ENCODE results near the gene SLC7A7.
"Not testable (repeated sequence)": the region's sequence is repeated elsewhere in the genome, so short reads cannot be mapped to it uniquely, and the experiment has no call there.

SLC7A7 gene

DNA sequence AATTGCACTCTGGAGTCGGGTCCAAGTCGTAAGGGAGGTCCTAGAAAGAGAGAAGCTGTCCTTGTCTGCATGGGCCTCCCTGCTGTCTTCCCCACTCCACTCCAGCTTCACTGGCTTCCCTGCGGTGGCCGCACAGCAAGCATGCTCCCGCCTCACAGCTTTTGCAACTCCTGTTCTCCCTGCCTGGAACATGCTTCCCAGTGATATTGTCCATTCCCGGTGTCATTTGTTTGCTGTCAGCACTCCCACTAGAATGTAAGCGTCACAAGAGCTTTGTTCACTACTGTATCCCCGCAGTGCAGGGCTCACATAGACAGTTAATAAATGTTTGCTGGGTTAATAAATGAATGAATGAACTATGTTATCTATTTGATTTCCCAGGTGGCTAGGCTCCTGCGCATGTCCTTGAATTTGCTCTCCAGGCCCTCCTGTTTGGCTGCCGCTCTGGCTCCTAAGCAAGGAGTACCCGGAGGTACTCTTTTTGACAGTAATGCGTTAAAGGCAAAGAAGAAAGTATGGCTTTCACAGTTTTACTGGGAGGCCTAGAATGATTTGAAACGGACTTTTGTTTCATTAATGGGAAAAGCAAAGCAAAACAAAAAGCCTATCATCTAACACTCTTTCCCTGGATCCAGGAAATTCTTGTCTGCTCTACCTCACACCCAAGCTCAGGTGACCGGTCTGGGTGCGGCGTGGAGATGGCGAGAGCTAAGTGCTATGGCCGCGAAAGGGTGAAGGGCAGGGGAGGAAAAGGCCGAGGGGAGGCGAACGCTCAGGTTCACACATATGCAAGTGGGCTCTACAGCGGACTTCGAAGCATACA is 6.2 kb upstream of the SLC7A7 start:
- DNase-seq (ENCODE audit: low spot score), result no peak

DNA sequence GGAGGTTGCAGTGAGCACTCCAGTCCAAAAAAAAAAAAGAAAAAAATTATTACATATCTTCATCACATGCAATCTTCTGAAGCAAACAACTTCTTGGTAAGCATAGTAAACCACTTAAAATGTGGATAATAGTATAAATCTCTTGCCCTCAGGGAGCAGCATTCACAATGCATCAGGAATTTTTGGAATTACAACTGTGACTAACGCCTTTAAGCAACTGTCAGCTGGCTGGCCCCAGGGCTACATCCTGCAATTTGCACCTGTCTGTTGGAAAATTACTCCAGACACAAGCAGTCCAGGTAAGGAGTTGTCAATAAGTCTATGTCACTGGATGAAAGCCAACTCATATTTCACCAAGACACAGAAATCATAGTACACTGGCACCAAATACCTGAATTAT is 5.5 kb upstream of the SLC7A7 start:
- DNase-seq (ENCODE audit: low spot score), result no peak

DNA sequence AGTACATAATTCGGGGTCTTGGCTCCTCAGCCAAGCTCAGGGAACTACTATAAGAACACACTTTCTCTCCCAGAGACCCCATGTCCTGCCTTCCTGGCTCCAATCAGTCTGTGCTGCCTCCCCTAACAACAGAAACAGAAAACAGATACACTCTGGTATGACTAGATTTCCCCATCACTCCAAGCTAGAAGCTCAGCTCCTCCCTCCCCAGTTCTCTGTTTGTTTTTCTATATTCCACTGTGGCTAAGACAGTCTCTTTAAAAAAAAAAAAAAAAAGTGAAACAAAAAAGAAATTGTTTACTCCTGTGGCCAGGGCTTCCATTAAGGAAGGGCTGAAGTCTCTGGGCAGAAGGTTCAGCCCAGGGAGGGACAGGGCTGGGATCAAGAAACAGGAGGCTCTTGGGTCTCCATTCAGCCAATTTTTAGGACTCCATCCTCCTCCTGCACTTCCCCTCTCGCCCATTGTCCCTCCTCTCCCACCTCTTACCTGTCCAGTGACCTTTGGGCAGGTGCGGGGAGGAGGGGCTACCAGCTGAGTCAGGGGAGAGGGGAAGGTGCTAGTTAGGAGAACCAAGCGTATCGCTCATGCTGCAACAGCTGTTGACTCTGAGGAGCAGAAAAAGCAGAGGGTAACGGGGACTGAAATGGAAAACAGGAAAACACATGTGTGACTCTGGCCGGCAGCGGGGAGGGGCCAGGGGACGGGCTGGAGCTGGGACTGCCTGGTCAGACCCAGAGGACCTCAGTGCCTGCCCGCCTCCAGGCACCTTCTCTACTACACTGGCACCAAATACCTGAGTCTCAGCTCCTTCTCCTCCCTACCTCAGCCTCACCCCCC is 4.1 kb upstream of the SLC7A7 start:
- DNase-seq (ENCODE audit: low spot score), result peak; percentile 76

DNA sequence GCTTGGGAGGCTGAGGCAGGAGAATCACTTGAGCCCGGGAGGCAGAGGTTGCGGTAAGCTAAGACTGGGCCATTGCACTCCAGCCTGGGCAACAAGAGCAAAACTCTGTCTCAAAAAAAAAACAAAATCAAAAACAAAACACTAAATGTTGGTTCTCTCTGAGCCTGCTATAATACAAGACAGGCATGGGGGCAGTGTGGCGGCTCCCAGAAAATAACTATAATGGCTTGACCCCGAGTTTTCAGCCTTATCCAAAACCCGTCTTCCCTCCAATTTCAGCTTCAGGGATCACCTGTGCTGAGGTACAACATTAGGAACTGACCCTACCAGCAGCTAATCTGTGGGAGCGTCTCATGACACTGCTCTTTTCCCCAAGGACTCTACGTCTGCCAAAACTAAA is 862 bp downstream of the SLC7A7 start:
- no peak for DNase-seq (ENCODE audit: low spot score)

DNA sequence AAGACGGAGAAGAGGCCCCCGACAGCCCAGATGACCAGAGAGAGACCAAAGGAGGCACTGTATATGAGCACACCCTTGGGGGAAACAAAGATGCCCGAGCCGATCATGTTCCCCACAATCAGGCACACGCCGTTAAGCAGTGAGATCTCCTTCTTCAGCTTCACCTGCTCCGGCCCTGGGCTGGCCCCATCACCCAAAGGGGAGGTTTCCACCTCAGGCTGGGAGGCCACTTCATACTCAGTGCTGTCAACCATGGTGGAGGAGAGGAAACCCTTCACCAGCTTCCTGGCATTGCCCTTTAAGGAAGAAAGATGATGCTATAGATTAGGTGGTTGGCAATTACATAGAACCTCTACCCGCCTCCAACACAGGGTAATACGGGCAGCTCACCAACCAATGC is 2.1 kb downstream of the SLC7A7 start:
- no peak for DNase-seq (ENCODE audit: low spot score)

DNA sequence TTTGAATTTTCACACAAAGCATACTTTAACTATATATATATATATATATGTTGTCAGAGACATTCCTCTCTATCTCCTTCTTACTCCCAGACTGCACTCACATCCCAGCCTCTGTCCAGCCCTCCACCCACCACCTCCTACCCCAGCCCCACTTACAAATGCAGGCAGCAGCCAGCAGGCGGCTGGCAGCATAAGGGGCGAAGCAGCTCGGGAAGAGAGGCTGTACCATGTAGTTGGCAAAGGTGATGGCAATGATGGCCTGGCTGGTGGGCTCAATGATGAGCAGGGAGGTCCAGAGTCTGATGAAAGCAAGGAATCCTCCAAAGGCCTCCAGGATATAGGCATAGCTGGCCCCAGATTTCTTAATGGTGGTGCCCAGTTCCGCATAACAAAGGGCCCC is 2.5 kb downstream of the SLC7A7 start:
- no peak for DNase-seq (ENCODE audit: low spot score)

DNA sequence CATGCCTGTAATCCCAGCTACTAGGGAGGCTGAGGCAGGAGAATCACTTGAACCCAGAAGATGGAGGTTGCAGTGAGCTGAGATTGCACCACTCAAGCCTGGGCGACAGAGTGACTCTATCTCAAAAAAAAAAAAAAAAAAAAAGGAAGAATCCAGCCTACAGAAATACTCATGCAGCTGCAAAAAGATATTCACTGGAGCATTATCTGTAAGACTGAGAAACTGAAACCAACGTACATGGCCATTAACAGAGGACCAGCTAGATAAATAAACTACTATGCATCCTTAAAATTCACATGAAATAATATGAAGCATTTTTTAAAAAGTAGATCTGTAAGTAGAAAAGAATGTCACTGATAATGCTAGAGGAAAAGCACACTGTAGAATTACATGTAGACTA is 3.5 kb downstream of the SLC7A7 start:
- DNase-seq (ENCODE audit: low spot score), result no peak

DNA sequence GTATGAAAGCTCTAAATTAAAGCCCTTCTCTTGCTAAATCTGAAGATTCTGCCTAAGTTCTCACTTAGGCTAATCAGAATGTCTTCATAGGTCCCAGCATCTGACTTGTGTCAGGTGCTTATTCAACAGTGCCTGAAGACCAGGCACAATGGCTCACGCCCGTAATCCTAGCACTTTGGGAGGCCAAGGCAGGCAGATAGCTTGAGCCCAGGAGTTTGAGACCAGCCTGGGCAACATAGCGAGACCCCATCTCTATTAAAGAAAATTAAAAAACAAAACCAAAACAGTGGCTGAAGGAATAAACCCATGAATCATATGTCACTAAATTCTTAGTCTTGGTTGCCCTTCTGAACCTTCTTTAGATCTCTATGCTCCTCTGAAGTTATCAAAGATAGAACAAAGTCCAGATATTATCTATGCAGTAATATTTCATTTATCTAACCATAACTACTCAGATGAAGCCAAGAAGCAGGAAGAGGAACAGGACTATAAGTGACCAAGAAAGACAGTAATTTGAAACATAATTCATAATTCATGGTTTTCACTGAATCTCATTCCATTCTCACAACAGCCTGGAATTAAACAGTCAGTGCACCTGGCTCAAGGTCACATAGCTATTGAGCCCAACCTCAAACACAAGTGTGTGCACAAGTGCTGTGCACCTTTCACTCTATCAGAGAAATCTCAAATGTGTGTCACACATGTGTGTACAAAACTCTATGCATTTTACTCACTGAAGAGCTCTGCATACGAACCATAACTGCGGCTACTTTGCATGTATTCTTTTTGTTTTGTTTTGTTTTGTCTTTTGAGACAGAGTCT is 6.6 kb downstream of the SLC7A7 start:
- no peak for DNase-seq (ENCODE audit: low spot score)

DNA sequence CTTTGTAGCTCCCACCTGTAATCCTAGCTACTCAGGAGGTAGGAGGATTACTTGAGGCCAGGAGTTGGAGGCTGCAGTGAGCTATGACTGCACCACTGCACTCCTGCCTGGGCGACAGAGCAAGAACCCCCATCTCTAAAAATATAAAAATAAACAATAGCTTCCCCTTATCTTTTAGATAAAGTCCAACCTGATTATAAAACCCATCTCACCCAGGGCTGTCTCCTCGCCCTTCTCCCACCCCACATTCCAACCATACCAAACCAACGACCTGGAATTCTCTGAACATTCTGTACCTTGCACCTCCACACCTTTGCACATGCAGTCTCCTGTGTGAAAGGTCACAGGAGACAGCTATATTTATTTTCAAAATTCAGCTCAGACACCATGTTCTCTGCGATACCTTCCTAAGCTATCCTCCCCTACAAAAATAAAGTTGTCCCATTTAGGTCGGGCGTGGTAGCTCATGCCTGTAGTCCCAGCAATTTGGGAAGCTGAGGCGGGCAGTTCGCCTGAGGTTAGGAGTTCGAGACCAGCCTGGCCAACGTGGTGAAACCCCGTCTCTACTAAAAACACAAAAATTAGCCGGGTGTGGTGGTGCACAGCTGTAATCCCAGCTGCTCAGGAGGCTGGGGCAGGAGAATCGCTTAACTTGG is 7.7 kb downstream of the SLC7A7 start:
- DNase-seq (ENCODE audit: low spot score), result no peak

DNA sequence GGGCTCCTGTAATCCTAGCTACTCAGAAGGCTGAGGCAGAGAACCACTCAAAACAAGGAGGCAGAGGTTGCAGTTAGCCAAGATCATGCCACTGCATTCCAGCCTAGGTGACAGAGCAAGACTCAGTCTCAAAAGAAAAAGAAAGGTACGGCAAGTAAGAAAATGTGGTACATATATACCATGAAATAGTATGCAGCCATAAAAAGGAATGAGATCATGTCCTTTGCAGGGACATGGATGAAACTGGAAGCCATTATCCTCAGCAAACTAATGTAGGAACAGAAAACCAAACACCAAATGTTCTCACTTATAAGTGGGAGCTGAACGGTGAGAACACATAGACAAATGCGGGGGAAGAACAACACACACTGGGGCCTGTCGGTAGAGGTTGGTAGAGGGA is 10.0 kb downstream of the SLC7A7 start:
- not testable (repeated sequence) for DNase-seq (ENCODE audit: low spot score)

DNA sequence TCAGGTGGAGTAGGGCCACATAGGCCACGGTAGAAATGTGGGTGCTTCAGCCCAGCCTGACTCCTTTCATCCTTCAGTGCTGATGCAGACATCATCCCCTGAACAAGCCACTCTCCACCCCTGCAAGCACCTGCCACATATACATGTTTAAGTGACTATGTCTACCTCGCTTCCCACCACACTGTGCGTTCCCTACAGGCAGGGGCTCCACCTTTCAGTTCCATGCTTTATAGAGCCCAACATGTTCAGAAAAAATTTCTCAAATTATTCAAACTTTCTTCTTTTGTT is 11.6 kb downstream of the SLC7A7 start:
- no peak for DNase-seq (ENCODE audit: low spot score)

DNA sequence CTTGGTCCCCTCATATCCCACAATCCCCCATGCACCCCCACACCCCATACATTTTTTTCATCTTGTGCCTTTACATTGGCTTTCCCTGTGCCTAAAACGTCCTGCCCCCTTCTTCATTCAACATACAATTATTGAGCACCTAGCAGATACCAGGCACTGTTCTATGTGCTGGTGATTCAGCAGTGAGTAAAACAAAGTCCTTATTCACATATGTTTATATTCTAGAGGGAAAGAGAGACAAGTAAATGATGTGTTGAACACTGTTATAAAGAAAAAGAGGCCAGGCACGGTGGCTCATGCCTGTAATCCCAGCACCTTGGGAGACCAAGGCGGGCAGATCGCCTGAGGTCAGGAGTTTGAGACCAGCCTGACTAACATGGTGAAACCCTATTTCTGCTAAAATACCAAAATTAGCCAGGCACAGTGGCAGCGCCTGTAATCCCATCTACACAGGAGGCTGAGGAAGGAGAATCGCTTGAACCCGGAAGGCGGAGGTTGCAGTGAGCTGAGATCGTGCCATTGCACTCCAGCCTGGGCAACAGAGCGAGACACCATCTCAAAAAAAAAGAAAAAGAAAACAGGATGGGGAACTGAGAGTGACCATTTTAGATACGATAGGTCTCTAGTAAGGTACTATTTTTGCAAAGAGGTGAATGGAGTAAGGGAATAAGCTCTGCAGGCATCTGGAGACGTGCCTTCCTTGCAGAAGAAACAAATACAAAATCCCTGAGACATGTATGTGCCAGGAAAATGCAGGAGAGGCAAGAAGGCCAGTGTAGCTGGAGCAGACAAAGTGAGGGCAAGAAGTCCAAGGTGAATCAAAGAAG is 12.2 kb downstream of the SLC7A7 start:
- DNase-seq (ENCODE audit: low spot score), result no peak

DNA sequence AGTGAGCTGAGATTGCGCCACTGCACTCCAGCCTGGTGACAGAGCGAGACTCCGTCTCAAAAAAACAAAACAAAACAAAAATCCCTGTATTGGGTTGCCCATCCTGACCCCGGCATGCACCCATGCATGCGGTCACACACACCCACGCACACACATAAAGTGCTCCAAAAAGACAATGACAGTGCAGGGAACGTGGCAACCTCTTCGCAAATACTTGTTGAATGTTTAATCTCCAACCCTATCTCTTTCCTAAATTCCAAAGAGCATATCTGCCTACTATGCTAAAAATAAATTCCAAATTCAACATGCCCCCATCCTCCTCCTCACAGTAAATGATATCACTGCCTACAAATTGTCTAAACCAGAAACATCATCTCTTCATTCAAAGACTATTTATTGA is 13.5 kb downstream of the SLC7A7 start:
- no peak for DNase-seq (ENCODE audit: low spot score)

DNA sequence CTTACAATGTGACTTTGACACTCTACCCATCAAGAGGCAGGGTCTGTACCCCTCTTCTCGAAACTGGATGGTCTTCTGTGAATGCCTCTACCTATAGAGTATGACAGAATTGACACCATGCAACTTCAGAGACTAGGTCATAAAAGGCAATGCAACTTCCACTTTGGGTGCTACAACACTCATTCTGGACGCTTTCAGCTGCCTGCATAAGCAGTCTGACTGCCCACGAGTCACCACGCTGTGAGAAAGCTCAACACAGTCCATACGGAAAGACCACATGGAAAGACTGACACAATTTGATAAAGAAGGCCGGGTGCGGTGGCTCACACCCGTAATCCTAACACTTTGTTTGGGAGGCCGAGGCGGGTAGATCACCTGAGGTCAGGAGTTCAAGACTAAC is 14.9 kb downstream of the SLC7A7 start:
- DNase-seq (ENCODE audit: low spot score), result no peak

DNA sequence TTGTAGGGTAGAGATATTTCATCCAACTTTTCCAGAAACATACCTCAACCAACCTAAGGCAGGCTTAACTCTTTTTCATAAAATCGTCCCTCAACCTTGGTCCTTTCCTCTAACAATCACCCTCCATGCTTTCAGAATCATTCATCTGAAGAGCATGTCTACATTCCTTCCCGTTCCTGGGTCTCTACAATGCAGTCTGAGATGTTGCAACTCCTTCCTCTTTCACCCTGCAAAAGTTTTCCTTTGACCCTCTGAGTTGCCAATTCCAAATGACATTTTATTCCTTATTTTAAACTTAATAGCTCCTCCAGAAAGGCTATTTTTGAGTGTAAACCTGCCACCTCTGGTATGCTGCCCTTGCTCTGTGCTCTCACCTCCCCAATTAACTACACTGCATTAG is 16.7 kb downstream of the SLC7A7 start:
- DNase-seq (ENCODE audit: low spot score), result no peak

DNA sequence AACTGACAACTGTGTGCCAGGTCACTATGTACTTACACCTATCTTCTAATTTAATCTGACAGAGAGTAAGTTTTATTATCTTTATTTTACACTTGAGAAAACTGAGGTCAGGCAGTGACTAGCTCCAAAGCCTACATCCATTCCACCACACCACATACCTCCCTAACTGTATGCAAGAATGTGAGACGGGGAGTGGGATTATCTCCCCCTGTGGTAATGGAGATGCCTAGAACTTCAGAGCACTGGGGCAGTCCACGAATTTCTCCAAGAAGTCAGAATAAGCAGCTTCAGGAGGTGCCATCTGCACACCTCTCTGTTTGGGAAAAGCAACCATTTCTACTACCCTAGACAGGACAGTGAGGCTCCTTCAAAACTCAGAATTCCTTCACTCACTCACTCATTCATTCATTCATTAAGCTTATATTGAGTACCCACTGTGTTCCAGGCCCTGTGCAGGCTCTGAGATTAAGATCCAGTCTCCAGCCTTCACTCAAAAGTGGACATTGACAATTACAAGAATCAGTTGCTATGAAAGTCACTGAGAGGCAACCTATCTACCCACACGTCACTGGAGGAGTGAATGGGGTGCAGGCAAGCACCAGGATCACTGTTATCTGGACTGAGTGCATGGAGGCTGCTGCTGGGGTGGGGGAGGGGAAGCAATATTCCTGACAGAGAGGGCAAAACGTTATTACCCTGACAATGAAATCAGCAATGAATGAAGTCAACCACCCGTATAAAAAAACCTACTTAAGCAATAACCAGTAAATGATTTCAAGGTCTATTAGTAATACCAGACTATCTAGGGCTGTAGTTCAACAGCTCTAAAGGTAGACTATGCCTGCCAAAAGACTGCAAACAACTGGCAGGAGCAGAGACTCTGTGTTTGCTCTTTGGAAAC is 18.0 kb downstream of the SLC7A7 start:
- DNase-seq (ENCODE audit: low spot score), result no peak

DNA sequence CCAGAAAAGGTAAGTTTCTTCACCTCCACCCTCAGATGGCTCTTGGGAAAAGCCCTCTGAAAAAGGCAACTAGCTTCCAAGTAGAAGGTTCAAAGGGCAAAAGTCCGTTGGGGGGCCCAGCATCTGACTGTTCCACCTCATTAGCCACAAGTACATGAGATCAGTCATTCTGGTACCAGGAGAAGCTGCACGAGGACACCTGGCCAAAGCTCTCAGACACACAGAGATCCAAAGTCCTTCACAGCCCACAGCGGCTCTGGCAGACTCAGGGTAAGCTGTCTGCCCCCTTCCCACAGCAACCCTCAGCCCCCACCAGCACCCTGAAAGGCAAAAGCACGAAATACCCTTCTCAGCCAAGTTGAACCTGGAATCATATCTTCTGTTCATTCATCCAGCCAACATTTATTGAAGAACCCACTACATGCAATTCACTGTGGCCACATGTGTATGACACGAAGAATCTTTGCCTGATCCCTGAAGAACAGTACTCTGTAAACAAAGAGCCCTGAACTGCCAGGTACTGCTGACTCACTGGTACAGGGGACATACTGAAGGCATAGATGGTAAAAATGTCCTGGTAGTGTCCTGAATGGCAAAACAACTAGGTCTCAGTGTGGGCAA is 19.0 kb downstream of the SLC7A7 start:
- DNase-seq (ENCODE audit: low spot score), result no peak

DNA sequence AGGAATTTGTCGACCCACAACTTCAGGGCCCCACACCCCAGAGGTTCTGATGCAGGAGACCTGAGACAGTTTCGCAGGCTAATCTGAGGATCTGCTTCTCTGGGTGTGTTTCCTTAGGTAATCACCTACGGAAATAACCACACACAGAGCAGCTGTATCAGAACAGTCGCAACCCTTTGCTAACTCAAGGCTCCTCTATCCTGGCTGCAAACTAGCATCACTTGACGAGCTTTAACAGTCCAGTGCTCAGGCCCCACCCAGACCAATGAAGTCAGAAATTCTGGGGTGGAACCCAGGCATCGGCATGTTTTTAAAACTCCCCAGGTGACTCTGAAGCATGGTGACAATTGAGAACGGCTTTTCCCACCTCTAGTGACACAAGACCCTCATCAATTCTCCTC is 20.7 kb downstream of the SLC7A7 start:
- no peak for DNase-seq (ENCODE audit: low spot score)

DNA sequence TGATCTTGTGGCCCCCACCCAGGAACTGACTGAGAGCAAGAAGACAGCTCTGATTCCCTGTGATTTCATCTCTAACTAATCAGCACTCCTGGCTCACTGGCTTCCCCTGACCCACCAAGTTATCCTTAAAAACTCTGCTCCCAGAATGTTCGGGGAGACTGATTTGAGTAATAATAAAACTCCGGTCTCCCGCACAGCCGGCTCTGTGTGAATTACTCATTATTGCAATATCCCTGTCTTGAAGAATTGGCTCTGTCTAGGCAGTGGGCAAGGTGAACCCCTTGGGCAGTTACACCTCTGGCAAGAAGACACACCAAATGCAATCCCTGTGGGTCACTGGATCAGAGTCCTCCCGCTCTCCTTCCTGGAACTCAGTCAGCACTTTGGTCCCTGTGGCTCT is 21.3 kb downstream of the SLC7A7 start:
- no peak for DNase-seq (ENCODE audit: low spot score)

DNA sequence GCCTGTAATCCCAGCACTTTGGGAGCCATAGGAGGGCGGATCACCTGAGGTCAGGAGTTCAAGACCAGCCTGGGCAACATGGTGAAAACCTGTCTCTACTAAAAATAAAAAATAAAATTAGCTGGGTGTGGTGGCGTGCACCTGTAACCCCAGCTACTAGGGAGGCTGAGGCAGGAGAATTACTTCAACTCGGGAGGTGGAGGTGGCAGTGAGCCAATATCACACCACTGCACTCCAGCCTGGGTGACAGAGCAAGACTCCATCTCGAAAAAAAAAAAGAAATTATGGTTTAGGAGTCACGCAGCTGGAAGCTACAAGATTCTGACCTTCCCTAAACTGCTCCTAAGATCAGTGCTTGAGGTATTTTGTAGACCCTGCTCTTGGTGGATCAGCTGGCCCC is 21.7 kb downstream of the SLC7A7 start:
- not testable (repeated sequence) for DNase-seq (ENCODE audit: low spot score)

Measured in AG20443 (cell line).